B cell (primary cell): ENCODE measurements around the gene TOP2B. TPM values are rescaled to one million over a fixed set of nuclear protein-coding genes. Genes with fewer than 3 reads are reported as not detected.

Source experiments
- ATAC-seq: fragments of 200-7000 bp; cut with Tn5 transposase; one replicate; pipeline ENCODE4 v1.10.0; 2021; ENCODE audit warnings: low read depth, mild to moderate bottlenecking, moderate number of reproducible peaks, moderate library complexity
- CTCF ChIA-PET: fragments of 350-600 bp; sonication (Branson Sonifier 250); formaldehyde crosslinking; loops from one replicate; lab custom pipeline; 2021; ENCODE audit warnings: antibody characterized with exemption, inconsistent platforms; lab: Charles Lee
- POLR2A ChIA-PET: fragments of 350-600 bp; sonication (Branson Sonifier 250); formaldehyde crosslinking; loops from one replicate; lab custom pipeline; 2021; ENCODE audit warnings: antibody characterized with exemption; lab: Charles Lee
- DNase-seq: peaks from one replicate; pipeline ENCODE4 v3.0.0; 2013
- H2AFZ ChIP-seq: 2 replicates; pipeline ENCODE4 v1.6.1; 2012; ENCODE audit warnings: mild to moderate bottlenecking, low read depth, low read length; ENCODE audit not compliant: insufficient read depth, poor library complexity, severe bottlenecking
- H3K27ac ChIP-seq, 2 donors: 1 replicate in 1 of 2; 2 replicates in 1 of 2; pipeline ENCODE4 v1.5.1; 2012 to 2013; ENCODE audit warnings: low read length in 2 of 2, mild to moderate bottlenecking in 2 of 2, moderate library complexity in 1 of 2
- H3K27me3 ChIP-seq, 4 experiments: fragments of 200-600 bp in 1 of 4; sonication (generic) in 1 of 4; replicated peaks in 1 of 4; 1 replicate in 2 of 4; 2 replicates in 2 of 4; pipeline versions ENCODE4 v1.6.1 to v1.7.0; 2013 to 2016; ENCODE audit warnings: low read length in 3 of 4, mild to moderate bottlenecking in 2 of 4, mixed read lengths in 1 of 4, moderate library complexity in 1 of 4; ENCODE audit not compliant: insufficient read depth in 4 of 4, control insufficient read depth in 3 of 4; ENCODE audit errors: control extremely low read depth in 1 of 4
- H3K36me3 ChIP-seq, 2 experiments: replicated peaks in 1 of 2; 1 replicate in 1 of 2; 2 replicates in 1 of 2; pipeline versions ENCODE4 v1.6.1 to v1.7.1; 2013; ENCODE audit warnings: low read length in 1 of 2; ENCODE audit not compliant: insufficient read depth in 2 of 2, control insufficient read depth in 1 of 2; ENCODE audit errors: control extremely low read depth in 1 of 2, extremely low read depth in 1 of 2
- H3K4me1 ChIP-seq, 2 donors: fragments of 200-600 bp in 1 of 2; sonication (generic) in 1 of 2; 1 replicate in 1 of 2; 2 replicates in 1 of 2; pipeline versions ENCODE4 v1.5.1 to v1.6.1; 2013 to 2017; ENCODE audit warnings: low read length in 2 of 2; ENCODE audit not compliant: control insufficient read depth in 2 of 2, insufficient read depth in 2 of 2
- H3K4me2 ChIP-seq: replicated peaks from 2 replicates; pipeline ENCODE3; 2012; ENCODE audit warnings: mild to moderate bottlenecking, low read depth, low read length; ENCODE audit not compliant: poor library complexity, severe bottlenecking
- H3K4me3 ChIP-seq, 5 experiments: fragments of 200-600 bp in 1 of 5; sonication (generic) in 1 of 5; 1 replicate in 3 of 5; 2 replicates in 2 of 5; pipeline versions ENCODE4 v1.5.1 to v1.7.0; 2011 to 2016; ENCODE audit warnings: low read length in 4 of 5, mild to moderate bottlenecking in 4 of 5, low read depth in 2 of 5, control low read depth in 1 of 5, moderate library complexity in 1 of 5; ENCODE audit not compliant: insufficient read depth in 1 of 5; ENCODE audit errors: control extremely low read depth in 1 of 5, extremely low read depth in 1 of 5
- H3K79me2 ChIP-seq: fragments of 200-600 bp; sonication (generic); one replicate; pipeline ENCODE4 v1.6.0; 2016; ENCODE audit warnings: low read length; ENCODE audit not compliant: control insufficient read depth, insufficient read depth
- H3K9ac ChIP-seq: fragments of 200-600 bp; sonication (generic); 2 replicates; pipeline ENCODE4 v1.6.1; 2017; ENCODE audit warnings: mild to moderate bottlenecking, low read length, moderate library complexity
- H3K9me3 ChIP-seq, 3 donors: one replicate each; pipeline versions ENCODE4 v1.6.1 to v1.7.1; 2013; ENCODE audit warnings: low read length in 2 of 3; ENCODE audit not compliant: control insufficient read depth in 2 of 3, insufficient read depth in 1 of 3; ENCODE audit errors: control extremely low read depth in 1 of 3
- H4K20me1 ChIP-seq: 2 replicates; pipeline ENCODE4 v1.6.0; 2012; ENCODE audit warnings: mild to moderate bottlenecking, low read length; ENCODE audit not compliant: insufficient read depth, control insufficient read depth, poor library complexity, severe bottlenecking
- H3K27ac Mint-ChIP-seq: one replicate; pipeline ENCODE4 v1.8.0; 2021; ENCODE audit warnings: mixed read lengths
- H3K27me3 Mint-ChIP-seq: one replicate; pipeline ENCODE4 v1.8.0; 2021; ENCODE audit warnings: mixed read lengths
- H3K4me1 Mint-ChIP-seq: one replicate; pipeline ENCODE4 v1.8.0; 2021; ENCODE audit warnings: mixed read lengths
- H3K4me3 Mint-ChIP-seq: one replicate; pipeline ENCODE4 v1.8.0; 2021; ENCODE audit warnings: mixed read lengths
- H3K9me3 Mint-ChIP-seq: one replicate; pipeline ENCODE4 v1.8.0; 2022; ENCODE audit warnings: mixed read lengths; ENCODE audit not compliant: insufficient read depth
- CTCF ChIP-seq: fragments of 200-600 bp; IDR thresholded peaks from one replicate; pipeline ENCODE4 v1.8.0; 2022; ENCODE audit warnings: antibody characterized with exemption, mild to moderate bottlenecking
- EZH2 ChIP-seq: IDR thresholded peaks from 2 replicates; pipeline ENCODE4 v1.6.1; 2012; ENCODE audit warnings: borderline replicate concordance, low read depth, mild to moderate bottlenecking, moderate library complexity, low read length; ENCODE audit not compliant: insufficient read depth, poor library complexity, severe bottlenecking
- WGBS: methylation state at CpG from one replicate; pipeline ENCODE4 v1.1.5; 2013; ENCODE audit warnings: missing lambda C conversion rate; ENCODE audit not compliant: insufficient coverage; 5-methylcytosine and 5-hydroxymethylcytosine counted together
- intact Hi-C: fragments of 100-400 bp; cut with micrococcal nuclease; formaldehyde crosslinking; loops from one replicate; pipeline ENCODE4 v1.10.0; 2022
- polyA plus RNA-seq: library from polyadenylated mRNA; depleted of rRNA; stranded (reverse); fragments of >200 nt; gene quantifications from 2 replicates; pipeline ENCODE4 v1.2.3, GENCODE V29; 2012
- total RNA-seq, 2 donors: library from RNA; stranded (reverse); fragments of 120-200 nt in 1 of 2; gene quantifications; 1 replicate in 1 of 2; 2 replicates in 1 of 2; pipeline versions ENCODE4 v1.2.3 to v1.2.4, GENCODE V29; 2013 to 2022

The TOP2B gene
- total and polyA plus RNA-seq, 2 donors (not counting 1 experiment from before 2014, with no cell fraction given): 22.2 to 149 TPM

GRCh38 chr3:25683410-25683809 lies 18.7 kb upstream of the TOP2B start:
- ChIA-PET CTCF (interaction anchor here (2.5 kb wide), 1 partner anchor 35 kb away, joined by 12 read pairs; no protein-coding TSS in a partner anchor), POLR2A (no interaction called here)
- DNase-seq (no peak), ATAC-seq (no peak)
- no peak overlapping the region for H3K9ac ChIP-seq
- H3K4me2 ChIP-seq: no peak overlapping the region
- no peaks in the 10 kb centered on the region for H3K4me1 ChIP-seq
- intact Hi-C loops: no loop called here
- H3K27me3 ChIP-seq: no peaks in the 10 kb centered on the region
- H3K79me2 ChIP-seq: no peaks in the 10 kb centered on the region
- H3K27ac Mint-ChIP-seq: no peak overlapping the region
- H3K4me3 Mint-ChIP-seq: no peak overlapping the region
- H3K27ac ChIP-seq: no peak overlapping the region
- H3K4me3 ChIP-seq: no peak overlapping the region
- no peaks in the 10 kb centered on the region for H3K27me3 Mint-ChIP-seq
- H4K20me1 ChIP-seq: no peaks in the 10 kb centered on the region
- no peak for TF ChIP-seq CTCF
- no peak for TF ChIP-seq EZH2
- no peaks in the 10 kb centered on the region for H3K9me3 ChIP-seq
- H3K36me3 ChIP-seq: no peaks in the 10 kb centered on the region
- H2AFZ ChIP-seq: no peak overlapping the region
- H3K9me3 Mint-ChIP-seq: no peaks in the 10 kb centered on the region
- WGBS: no CpG with 5 or more reads among the region's 1 CpG
- H3K4me1 Mint-ChIP-seq: no peaks in the 10 kb centered on the region

DNA sequence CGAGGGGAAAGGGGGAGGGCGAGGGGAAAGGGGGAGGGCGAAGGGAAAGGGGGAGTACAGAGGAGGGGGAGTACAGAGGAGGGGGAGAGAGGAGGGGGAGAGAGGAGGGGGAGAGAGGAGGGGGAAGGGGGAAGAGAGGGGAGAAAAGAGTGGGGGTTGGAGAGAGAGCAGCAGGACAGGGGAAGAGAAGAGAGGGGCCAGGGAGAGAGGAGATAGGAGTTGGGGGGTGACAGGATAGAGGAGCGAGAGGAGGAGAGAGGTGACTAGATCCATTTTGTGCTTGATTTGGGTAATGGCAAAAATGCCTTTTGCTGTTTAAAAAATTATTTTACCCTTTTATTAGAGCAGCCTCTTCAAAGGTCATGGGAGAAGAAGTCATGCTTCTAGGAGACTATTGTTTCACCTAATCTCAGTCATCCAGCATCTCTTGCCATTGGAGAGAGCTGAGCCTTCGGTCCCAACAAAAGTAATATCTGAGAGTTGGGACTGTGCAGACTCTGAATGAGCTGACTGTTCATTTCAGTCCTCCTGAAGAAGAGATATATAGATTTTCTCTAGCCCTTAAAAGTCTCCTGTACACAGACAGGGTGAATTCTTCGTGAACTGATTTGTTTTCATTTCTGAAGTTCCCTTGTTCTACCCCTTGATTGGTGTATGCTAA lies 15.1 kb upstream of the TOP2B start:
- Histone ChIP-seq H3K27me3 (no peaks in the 10 kb centered on the region), H3K9me3 (no peaks in the 10 kb centered on the region), H3K9ac (no peak overlapping the region), H4K20me1 (no peaks in the 10 kb centered on the region), H2AFZ (no peak overlapping the region), H3K4me3 (no peak overlapping the region), H3K4me2 (no peak overlapping the region), H3K27ac (no peak overlapping the region), H3K36me3 (no peaks in the 10 kb centered on the region), H3K79me2 (no peaks in the 10 kb centered on the region), H3K4me1 (no peaks in the 10 kb centered on the region)
- H3K4me3 Mint-ChIP-seq: no peak overlapping the region
- no peaks in the 10 kb centered on the region for H3K27me3 Mint-ChIP-seq
- intact Hi-C loops: no loop called here
- TF ChIP-seq EZH2 (no peak), CTCF (no peak)
- WGBS: 100% methylated on average over 2 of the region's 6 CpGs
- DNase-seq: no peak
- POLR2A ChIA-PET: no interaction called here
- ATAC-seq: no peak
- CTCF ChIA-PET: no interaction called here
- no peaks in the 10 kb centered on the region for H3K4me1 Mint-ChIP-seq
- no peak overlapping the region for H3K27ac Mint-ChIP-seq
- H3K9me3 Mint-ChIP-seq: no peaks in the 10 kb centered on the region
